B cell (primary cell): ENCODE data around the gene TRPM6. TPM values are rescaled to one million over a fixed set of nuclear protein-coding genes. Genes with fewer than 3 reads are reported as not detected.

Experiments used
- ATAC-seq: fragments of 200-7000 bp; cut with Tn5 transposase; one replicate; pipeline ENCODE4 v1.10.0; 2021; ENCODE audit warnings: low read depth, mild to moderate bottlenecking, moderate number of reproducible peaks, moderate library complexity
- CTCF ChIA-PET: fragments of 350-600 bp; sonication (Branson Sonifier 250); formaldehyde crosslinking; loops from one replicate; lab custom pipeline; 2021; ENCODE audit warnings: antibody characterized with exemption, inconsistent platforms; lab: Charles Lee
- POLR2A ChIA-PET: fragments of 350-600 bp; sonication (Branson Sonifier 250); formaldehyde crosslinking; loops from one replicate; lab custom pipeline; 2021; ENCODE audit warnings: antibody characterized with exemption; lab: Charles Lee
- DNase-seq: peaks from one replicate; pipeline ENCODE4 v3.0.0; 2013
- H2AFZ ChIP-seq: 2 replicates; pipeline ENCODE4 v1.6.1; 2012; ENCODE audit warnings: mild to moderate bottlenecking, low read depth, low read length; ENCODE audit not compliant: insufficient read depth, poor library complexity, severe bottlenecking
- H3K27ac ChIP-seq, 2 donors: 1 replicate in 1 of 2; 2 replicates in 1 of 2; pipeline ENCODE4 v1.5.1; 2012 to 2013; ENCODE audit warnings: low read length in 2 of 2, mild to moderate bottlenecking in 2 of 2, moderate library complexity in 1 of 2
- H3K27me3 ChIP-seq, 4 experiments: fragments of 200-600 bp in 1 of 4; sonication (generic) in 1 of 4; replicated peaks in 1 of 4; 1 replicate in 2 of 4; 2 replicates in 2 of 4; pipeline versions ENCODE4 v1.6.1 to v1.7.0; 2013 to 2016; ENCODE audit warnings: low read length in 3 of 4, mild to moderate bottlenecking in 2 of 4, mixed read lengths in 1 of 4, moderate library complexity in 1 of 4; ENCODE audit not compliant: insufficient read depth in 4 of 4, control insufficient read depth in 3 of 4; ENCODE audit errors: control extremely low read depth in 1 of 4
- H3K36me3 ChIP-seq, 2 experiments: replicated peaks in 1 of 2; 1 replicate in 1 of 2; 2 replicates in 1 of 2; pipeline versions ENCODE4 v1.6.1 to v1.7.1; 2013; ENCODE audit warnings: low read length in 1 of 2; ENCODE audit not compliant: insufficient read depth in 2 of 2, control insufficient read depth in 1 of 2; ENCODE audit errors: control extremely low read depth in 1 of 2, extremely low read depth in 1 of 2
- H3K4me1 ChIP-seq, 2 donors: fragments of 200-600 bp in 1 of 2; sonication (generic) in 1 of 2; 1 replicate in 1 of 2; 2 replicates in 1 of 2; pipeline versions ENCODE4 v1.5.1 to v1.6.1; 2013 to 2017; ENCODE audit warnings: low read length in 2 of 2; ENCODE audit not compliant: control insufficient read depth in 2 of 2, insufficient read depth in 2 of 2
- H3K4me2 ChIP-seq: replicated peaks from 2 replicates; pipeline ENCODE3; 2012; ENCODE audit warnings: mild to moderate bottlenecking, low read depth, low read length; ENCODE audit not compliant: poor library complexity, severe bottlenecking
- H3K4me3 ChIP-seq, 5 experiments: fragments of 200-600 bp in 1 of 5; sonication (generic) in 1 of 5; 1 replicate in 3 of 5; 2 replicates in 2 of 5; pipeline versions ENCODE4 v1.5.1 to v1.7.0; 2011 to 2016; ENCODE audit warnings: low read length in 4 of 5, mild to moderate bottlenecking in 4 of 5, low read depth in 2 of 5, control low read depth in 1 of 5, moderate library complexity in 1 of 5; ENCODE audit not compliant: insufficient read depth in 1 of 5; ENCODE audit errors: control extremely low read depth in 1 of 5, extremely low read depth in 1 of 5
- H3K79me2 ChIP-seq: fragments of 200-600 bp; sonication (generic); one replicate; pipeline ENCODE4 v1.6.0; 2016; ENCODE audit warnings: low read length; ENCODE audit not compliant: control insufficient read depth, insufficient read depth
- H3K9ac ChIP-seq: fragments of 200-600 bp; sonication (generic); 2 replicates; pipeline ENCODE4 v1.6.1; 2017; ENCODE audit warnings: mild to moderate bottlenecking, low read length, moderate library complexity
- H3K9me3 ChIP-seq, 3 donors: one replicate each; pipeline versions ENCODE4 v1.6.1 to v1.7.1; 2013; ENCODE audit warnings: low read length in 2 of 3; ENCODE audit not compliant: control insufficient read depth in 2 of 3, insufficient read depth in 1 of 3; ENCODE audit errors: control extremely low read depth in 1 of 3
- H4K20me1 ChIP-seq: 2 replicates; pipeline ENCODE4 v1.6.0; 2012; ENCODE audit warnings: mild to moderate bottlenecking, low read length; ENCODE audit not compliant: insufficient read depth, control insufficient read depth, poor library complexity, severe bottlenecking
- H3K27ac Mint-ChIP-seq: one replicate; pipeline ENCODE4 v1.8.0; 2021; ENCODE audit warnings: mixed read lengths
- H3K27me3 Mint-ChIP-seq: one replicate; pipeline ENCODE4 v1.8.0; 2021; ENCODE audit warnings: mixed read lengths
- H3K4me1 Mint-ChIP-seq: one replicate; pipeline ENCODE4 v1.8.0; 2021; ENCODE audit warnings: mixed read lengths
- H3K4me3 Mint-ChIP-seq: one replicate; pipeline ENCODE4 v1.8.0; 2021; ENCODE audit warnings: mixed read lengths
- H3K9me3 Mint-ChIP-seq: one replicate; pipeline ENCODE4 v1.8.0; 2022; ENCODE audit warnings: mixed read lengths; ENCODE audit not compliant: insufficient read depth
- CTCF ChIP-seq: fragments of 200-600 bp; IDR thresholded peaks from one replicate; pipeline ENCODE4 v1.8.0; 2022; ENCODE audit warnings: antibody characterized with exemption, mild to moderate bottlenecking
- EZH2 ChIP-seq: IDR thresholded peaks from 2 replicates; pipeline ENCODE4 v1.6.1; 2012; ENCODE audit warnings: borderline replicate concordance, low read depth, mild to moderate bottlenecking, moderate library complexity, low read length; ENCODE audit not compliant: insufficient read depth, poor library complexity, severe bottlenecking
- WGBS: methylation state at CpG from one replicate; pipeline ENCODE4 v1.1.5; 2013; ENCODE audit warnings: missing lambda C conversion rate; ENCODE audit not compliant: insufficient coverage; 5-methylcytosine and 5-hydroxymethylcytosine counted together
- intact Hi-C: fragments of 100-400 bp; cut with micrococcal nuclease; formaldehyde crosslinking; loops from one replicate; pipeline ENCODE4 v1.10.0; 2022
- polyA plus RNA-seq: library from polyadenylated mRNA; depleted of rRNA; stranded (reverse); fragments of >200 nt; gene quantifications from 2 replicates; pipeline ENCODE4 v1.2.3, GENCODE V29; 2012
- total RNA-seq, 2 donors: library from RNA; stranded (reverse); fragments of 120-200 nt in 1 of 2; gene quantifications; 1 replicate in 1 of 2; 2 replicates in 1 of 2; pipeline versions ENCODE4 v1.2.3 to v1.2.4, GENCODE V29; 2013 to 2022

Gene TRPM6
- total and polyA plus RNA-seq, 2 donors (not counting 1 experiment from before 2014, with no cell fraction given), result not detected

- intact Hi-C loops, result loop anchor here (5.0 kb wide), 2 partner anchors 166 to 1541 kb away; no protein-coding TSS in a partner anchor
- Histone ChIP-seq H4K20me1 (no peaks in the 10 kb centered on the region), H3K9me3 (no peaks in the 10 kb centered on the region), H2AFZ (no peak overlapping the region), H3K36me3 (no peaks in the 10 kb centered on the region), H3K27me3 (peaks cover 0 to 13% (median 8%) of the 10 kb centered on the region in 4 experiments), H3K4me2 (no peak overlapping the region), H3K79me2 (no peaks in the 10 kb centered on the region), H3K9ac (no peak overlapping the region), H3K4me3 (no peak overlapping the region), H3K27ac (no peak overlapping the region), H3K4me1 (no peaks in the 10 kb centered on the region)
- H3K4me3 Mint-ChIP-seq, result no peak overlapping the region
- ATAC-seq, result no peak
- no peaks in the 10 kb centered on the region for H3K4me1 Mint-ChIP-seq
- H3K27ac Mint-ChIP-seq, result no peak overlapping the region
- peak; percentile 60 for TF ChIP-seq CTCF
- TF ChIP-seq EZH2, result no peak
- H3K9me3 Mint-ChIP-seq, result no peaks in the 10 kb centered on the region
- H3K27me3 Mint-ChIP-seq, result peaks cover 51% of the 10 kb centered on the region
- 24% methylated on average over 2 of the region's 8 CpGs for WGBS
- ChIA-PET CTCF (interaction anchor here (0.7 to 1.0 kb wide), 2 partner anchors 11 to 24 kb away, joined by 3 to 4 read pairs; no protein-coding TSS in a partner anchor), POLR2A (no interaction called here)
- peak; percentile 25 for DNase-seq
These were observed 144.7 kb downstream of the TRPM6 start for GRCh38 chr9:74742792-74743730.
